Memory B cell (primary cell): ENCODE results near the gene FBXW12.

Source experiments
- ATAC-seq: fragments of 150-1000 bp; cut with Tn5 transposase; 2 replicates; pipeline ENCODE4 v1.10.0; 2021; ENCODE audit warnings: low read depth, mild to moderate bottlenecking, moderate library complexity
- DNase-seq, 2 donors: peaks; one replicate each; pipeline ENCODE4 v3.0.0; 2022; ENCODE audit warnings: low spot score in 2 of 2
- H3K27ac Mint-ChIP-seq: one replicate; pipeline ENCODE4 v1.8.0; 2022; ENCODE audit warnings: mild to moderate bottlenecking, moderate library complexity, mixed read lengths
- H3K27me3 Mint-ChIP-seq: one replicate; pipeline ENCODE4 v1.8.0; 2022; ENCODE audit warnings: mixed read lengths
- H3K36me3 Mint-ChIP-seq: one replicate; pipeline ENCODE4 v1.8.0; 2022; ENCODE audit warnings: mild to moderate bottlenecking, mixed read lengths
- H3K4me1 Mint-ChIP-seq: one replicate; pipeline ENCODE4 v1.8.0; 2022; ENCODE audit warnings: mixed read lengths
- H3K4me3 Mint-ChIP-seq: one replicate; pipeline ENCODE4 v1.8.0; 2022; ENCODE audit warnings: mild to moderate bottlenecking, moderate library complexity, mixed read lengths
- H3K9me3 Mint-ChIP-seq: one replicate; pipeline ENCODE4 v1.8.0; 2022; ENCODE audit warnings: mixed read lengths

The FBXW12 gene

GRCh38 chr3:48407542-48408099, 35.6 kb downstream of the FBXW12 start:
- no peaks in the 10 kb centered on the region for H3K36me3 Mint-ChIP-seq
- ATAC-seq = no peak
- no peaks in the 10 kb centered on the region for H3K27me3 Mint-ChIP-seq
- no peak overlapping the region for H3K4me3 Mint-ChIP-seq
- H3K9me3 Mint-ChIP-seq = no peaks in the 10 kb centered on the region
- H3K4me1 Mint-ChIP-seq = no peaks in the 10 kb centered on the region
- no peak for DNase-seq
- H3K27ac Mint-ChIP-seq = no peak overlapping the region

GRCh38 chr3:48408823-48409281, 36.8 kb downstream of the FBXW12 start:
- Mint-ChIP-seq H3K27me3 (no peaks in the 10 kb centered on the region), H3K27ac (no peak overlapping the region), H3K4me3 (no peak overlapping the region), H3K9me3 (no peaks in the 10 kb centered on the region), H3K4me1 (no peaks in the 10 kb centered on the region), H3K36me3 (no peaks in the 10 kb centered on the region)
- ATAC-seq (no peak), DNase-seq (no peak)

GRCh38 chr3:48409291-48410201, 37.5 kb downstream of the FBXW12 start:
- no peak for DNase-seq
- ATAC-seq = no peak
- no peaks in the 10 kb centered on the region for H3K4me1 Mint-ChIP-seq
- no peaks in the 10 kb centered on the region for H3K9me3 Mint-ChIP-seq
- H3K4me3 Mint-ChIP-seq = no peak overlapping the region
- H3K27ac Mint-ChIP-seq = no peak overlapping the region
- H3K27me3 Mint-ChIP-seq = peaks cover 2% of the 10 kb centered on the region
- no peaks in the 10 kb centered on the region for H3K36me3 Mint-ChIP-seq

- ATAC-seq = no peak
- Mint-ChIP-seq H3K4me1 (no peaks in the 10 kb centered on the region), H3K27me3 (peaks cover 2% of the 10 kb centered on the region), H3K36me3 (no peaks in the 10 kb centered on the region), H3K27ac (no peak overlapping the region), H3K9me3 (no peaks in the 10 kb centered on the region), H3K4me3 (no peak overlapping the region)
- DNase-seq = no peak
Observed at GRCh38 chr3:48410205-48411040, 38.4 kb downstream of the FBXW12 start.

GRCh38 chr3:48411041-48411588, 39.1 kb downstream of the FBXW12 start:
- DNase-seq (no peak), ATAC-seq (no peak)
- Mint-ChIP-seq H3K9me3 (no peaks in the 10 kb centered on the region), H3K4me1 (no peaks in the 10 kb centered on the region), H3K4me3 (no peak overlapping the region), H3K27ac (no peak overlapping the region), H3K27me3 (peaks cover 2% of the 10 kb centered on the region), H3K36me3 (no peaks in the 10 kb centered on the region)

- Mint-ChIP-seq H3K9me3 (no peaks in the 10 kb centered on the region), H3K4me1 (no peaks in the 10 kb centered on the region), H3K27ac (no peak overlapping the region), H3K27me3 (peaks cover 2% of the 10 kb centered on the region), H3K4me3 (no peak overlapping the region), H3K36me3 (no peaks in the 10 kb centered on the region)
- ATAC-seq (no peak), DNase-seq (no peak)
Observed at GRCh38 chr3:48411606-48412374, 39.8 kb downstream of the FBXW12 start.

- peaks cover 2% of the 10 kb centered on the region for H3K27me3 Mint-ChIP-seq
- ATAC-seq = no peak
- no peak overlapping the region for H3K4me3 Mint-ChIP-seq
- no peak for DNase-seq
- no peaks in the 10 kb centered on the region for H3K36me3 Mint-ChIP-seq
- no peak overlapping the region for H3K27ac Mint-ChIP-seq
- no peaks in the 10 kb centered on the region for H3K9me3 Mint-ChIP-seq
- no peaks in the 10 kb centered on the region for H3K4me1 Mint-ChIP-seq
Observed at GRCh38 chr3:48412375-48413001, 40.5 kb downstream of the FBXW12 start.

GRCh38 chr3:48413086-48413485, 41.1 kb downstream of the FBXW12 start:
- H3K4me1 Mint-ChIP-seq = no peaks in the 10 kb centered on the region
- no peaks in the 10 kb centered on the region for H3K9me3 Mint-ChIP-seq
- no peak overlapping the region for H3K4me3 Mint-ChIP-seq
- no peaks in the 10 kb centered on the region for H3K36me3 Mint-ChIP-seq
- DNase-seq (no peak), ATAC-seq (no peak)
- peaks cover 2% of the 10 kb centered on the region for H3K27me3 Mint-ChIP-seq
- no peak overlapping the region for H3K27ac Mint-ChIP-seq

GRCh38 chr3:48413611-48414010, 41.6 kb downstream of the FBXW12 start:
- Mint-ChIP-seq H3K36me3 (no peaks in the 10 kb centered on the region), H3K4me1 (no peaks in the 10 kb centered on the region), H3K4me3 (no peak overlapping the region), H3K27me3 (peaks cover 2% of the 10 kb centered on the region), H3K27ac (no peak overlapping the region), H3K9me3 (no peaks in the 10 kb centered on the region)
- ATAC-seq (peak; percentile 57), DNase-seq (no peak)

- H3K27ac Mint-ChIP-seq = no peak overlapping the region
- no peaks in the 10 kb centered on the region for H3K4me1 Mint-ChIP-seq
- H3K4me3 Mint-ChIP-seq = no peak overlapping the region
- no peaks in the 10 kb centered on the region for H3K36me3 Mint-ChIP-seq
- H3K9me3 Mint-ChIP-seq = no peaks in the 10 kb centered on the region
- H3K27me3 Mint-ChIP-seq = peaks cover 2% of the 10 kb centered on the region
- ATAC-seq (no peak), DNase-seq (no peak)
Observed at GRCh38 chr3:48414376-48415250, 42.6 kb downstream of the FBXW12 start.

- no peaks in the 10 kb centered on the region for H3K4me1 Mint-ChIP-seq
- no peaks in the 10 kb centered on the region for H3K36me3 Mint-ChIP-seq
- H3K27ac Mint-ChIP-seq = no peak overlapping the region
- no peak overlapping the region for H3K4me3 Mint-ChIP-seq
- H3K9me3 Mint-ChIP-seq = no peaks in the 10 kb centered on the region
- no peak for ATAC-seq
- DNase-seq = no peak
- peaks cover 2% of the 10 kb centered on the region for H3K27me3 Mint-ChIP-seq
Observed at GRCh38 chr3:48415251-48415953, 43.4 kb downstream of the FBXW12 start.

- Mint-ChIP-seq H3K4me3 (no peak overlapping the region), H3K36me3 (no peaks in the 10 kb centered on the region), H3K4me1 (no peaks in the 10 kb centered on the region), H3K27ac (no peak overlapping the region), H3K27me3 (peaks cover 2% of the 10 kb centered on the region), H3K9me3 (no peaks in the 10 kb centered on the region)
- ATAC-seq (no peak), DNase-seq (no peak)
Observed at GRCh38 chr3:48416091-48416505, 44.1 kb downstream of the FBXW12 start.
